ENCODE measurements around the gene PRKD1. TPM values are rescaled to one million over a fixed set of nuclear protein-coding genes. Genes with fewer than 3 reads are reported as not detected.
"Not testable (repeated sequence)": the region's sequence is repeated elsewhere in the genome, so short reads cannot be mapped to it uniquely, and the experiment has no call there.

PRKD1 gene
- total and polyA plus RNA-seq, 3 donors from 2014 or later, result 29.9 to 82.9 (median 67.2) TPM

- H3K27me3 ChIP-seq, result no peaks in the 10 kb centered on the region
- H3K4me1 ChIP-seq, result no peaks in the 10 kb centered on the region
- no peak for TF ChIP-seq POLR2A (IDR thresholded peaks at IDR 0.05)
- TF ChIP-seq CTCF (IDR thresholded peaks at IDR 0.05), result no peak
- DNase-seq, result no peak
- no peak overlapping the region for H3K27ac ChIP-seq
- no peak overlapping the region for H3K4me3 ChIP-seq
- 78 to 86% methylated on average over 3 of the region's 3 CpGs for WGBS, 2 donors
- no peaks in the 10 kb centered on the region for H3K36me3 ChIP-seq (ENCODE audit: low read depth, missing control alignments)
- no peaks in the 10 kb centered on the region for H3K9me3 ChIP-seq
- intact Hi-C loops (cut with DNase I; ENCODE audit: low total_unique reads), result no loop called here
Observed at GRCh38 chr14:29858299-29858698, 69.3 kb downstream of the PRKD1 start.

- 93 to 95% methylated on average over 3 of the region's 3 CpGs for WGBS, 2 donors
- no peak for DNase-seq
- Histone ChIP-seq H3K27ac (no peak overlapping the region), H3K27me3 (no peaks in the 10 kb centered on the region), H3K36me3 (ENCODE audit: low read depth, missing control alignments) (no peaks in the 10 kb centered on the region), H3K9me3 (no peaks in the 10 kb centered on the region), H3K4me3 (no peak overlapping the region), H3K4me1 (no peaks in the 10 kb centered on the region)
- intact Hi-C loops (cut with DNase I; ENCODE audit: low total_unique reads), result no loop called here
- TF ChIP-seq POLR2A (IDR thresholded peaks at IDR 0.05) (no peak), CTCF (IDR thresholded peaks at IDR 0.05) (no peak)
Observed at GRCh38 chr14:29857551-29857950, 70.1 kb downstream of the PRKD1 start.

GRCh38 chr14:29856516-29856915, 71.1 kb downstream of the PRKD1 start:
- Histone ChIP-seq H3K27ac (no peak overlapping the region), H3K9me3 (no peaks in the 10 kb centered on the region), H3K36me3 (ENCODE audit: low read depth, missing control alignments) (no peaks in the 10 kb centered on the region), H3K27me3 (no peaks in the 10 kb centered on the region), H3K4me3 (no peak overlapping the region), H3K4me1 (no peaks in the 10 kb centered on the region)
- intact Hi-C loops (cut with DNase I; ENCODE audit: low total_unique reads), result no loop called here
- WGBS, 2 donors, result 94 to 95% methylated on average over 4 of the region's 4 CpGs
- DNase-seq, result no peak
- TF ChIP-seq POLR2A (IDR thresholded peaks at IDR 0.05) (no peak), CTCF (IDR thresholded peaks at IDR 0.05) (no peak)

- DNase-seq; H3K4me1 ChIP-seq; H3K27me3 ChIP-seq; H3K4me3 ChIP-seq; H3K36me3 ChIP-seq (ENCODE audit: low read depth, missing control alignments); intact Hi-C loops (cut with DNase I; ENCODE audit: low total_unique reads); H3K9me3 ChIP-seq; H3K27ac ChIP-seq: not testable (repeated sequence)
- WGBS, 2 donors, result 90 to 94% methylated on average over 2 of the region's 2 CpGs
Observed at GRCh38 chr14:29853691-29854090, 74.0 kb downstream of the PRKD1 start.

GRCh38 chr14:29853272-29853671, 74.4 kb downstream of the PRKD1 start:
- TF ChIP-seq POLR2A (IDR thresholded peaks at IDR 0.05) (no peak), CTCF (IDR thresholded peaks at IDR 0.05) (no peak)
- Histone ChIP-seq H3K27ac (no peak overlapping the region), H3K27me3 (no peaks in the 10 kb centered on the region), H3K4me1 (no peaks in the 10 kb centered on the region), H3K4me3 (no peak overlapping the region), H3K36me3 (ENCODE audit: low read depth, missing control alignments) (no peaks in the 10 kb centered on the region), H3K9me3 (no peaks in the 10 kb centered on the region)
- DNase-seq, result no peak
- intact Hi-C loops (cut with DNase I; ENCODE audit: low total_unique reads), result no loop called here
- 87 to 94% methylated on average over 2 of the region's 2 CpGs for WGBS, 2 donors
